Effector CD4-positive, alpha-beta T cell (primary cell): ENCODE measurements around the gene TTC28.

Experiments used
- DNase-seq: peaks from one replicate; pipeline ENCODE4 v3.0.0-alpha.2; 2020

The TTC28 gene

GRCh38 chr22:27995801-27996528 is 683.7 kb downstream of the TTC28 start:
- DNase-seq: no peak

- no peak for DNase-seq
These were observed 684.9 kb downstream of the TTC28 start for GRCh38 chr22:27994481-27995331.

GRCh38 chr22:27993774-27994350 is 685.8 kb downstream of the TTC28 start:
- no peak for DNase-seq

DNA sequence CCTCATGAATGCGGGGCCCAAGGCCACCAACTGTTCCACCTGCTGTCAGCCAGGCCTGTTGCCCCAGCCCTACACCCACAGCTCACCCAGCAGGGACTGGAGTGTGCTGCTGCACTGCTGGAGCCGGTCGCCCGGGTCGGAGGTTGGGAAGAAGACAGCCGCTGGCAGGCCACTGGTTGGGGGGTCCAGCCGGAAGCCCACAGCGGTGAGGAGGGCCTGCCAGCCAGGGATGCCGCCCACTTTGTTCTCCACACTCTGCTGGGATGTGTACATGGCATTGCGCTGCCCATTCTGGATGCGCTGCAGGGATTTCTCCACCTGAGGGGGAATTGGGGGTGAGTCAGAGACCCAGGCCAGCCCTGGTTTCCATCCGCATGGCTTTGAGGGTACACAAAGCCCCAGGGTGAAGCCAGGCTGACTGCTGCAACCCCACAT is 686.4 kb downstream of the TTC28 start:
- no peak for DNase-seq

- no peak for DNase-seq
These were observed 687.1 kb downstream of the TTC28 start for GRCh38 chr22:27992294-27993165.

DNA sequence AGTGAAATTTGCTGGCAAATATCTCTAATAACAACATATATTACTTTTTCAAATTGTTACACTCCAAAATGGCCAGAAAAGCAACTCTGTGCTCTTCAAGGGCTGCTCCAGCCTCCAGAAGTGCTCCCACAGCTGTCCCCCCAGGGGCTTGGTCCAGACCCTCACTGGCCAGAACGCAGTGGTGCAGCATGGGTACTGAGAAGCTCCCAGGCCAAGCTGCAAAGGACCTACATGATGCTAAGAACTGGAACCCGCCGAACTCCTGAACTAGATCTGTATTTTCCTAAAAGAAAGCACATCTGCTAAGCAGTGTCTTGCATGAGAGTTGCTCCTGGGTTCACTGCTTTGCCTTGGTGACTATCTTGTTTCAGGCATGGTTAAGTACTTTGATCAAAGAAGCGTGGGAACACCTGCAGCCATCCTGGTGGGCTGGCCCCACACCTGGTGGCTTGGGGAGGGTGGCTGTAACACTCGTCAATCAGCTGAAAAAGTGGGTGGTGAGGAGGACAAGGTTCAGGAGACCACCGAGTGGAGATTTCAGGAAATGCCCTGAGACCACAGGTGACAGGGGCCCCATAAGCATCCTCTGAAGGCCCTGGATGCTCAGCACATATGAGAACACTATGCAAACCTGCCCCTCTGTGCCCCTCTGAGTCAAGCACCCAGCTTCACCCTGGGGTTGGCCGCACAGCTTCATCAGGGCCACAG is 687.9 kb downstream of the TTC28 start:
- no peak for DNase-seq

- DNase-seq: no peak
These were observed 688.8 kb downstream of the TTC28 start for GRCh38 chr22:27990879-27991278.

DNA sequence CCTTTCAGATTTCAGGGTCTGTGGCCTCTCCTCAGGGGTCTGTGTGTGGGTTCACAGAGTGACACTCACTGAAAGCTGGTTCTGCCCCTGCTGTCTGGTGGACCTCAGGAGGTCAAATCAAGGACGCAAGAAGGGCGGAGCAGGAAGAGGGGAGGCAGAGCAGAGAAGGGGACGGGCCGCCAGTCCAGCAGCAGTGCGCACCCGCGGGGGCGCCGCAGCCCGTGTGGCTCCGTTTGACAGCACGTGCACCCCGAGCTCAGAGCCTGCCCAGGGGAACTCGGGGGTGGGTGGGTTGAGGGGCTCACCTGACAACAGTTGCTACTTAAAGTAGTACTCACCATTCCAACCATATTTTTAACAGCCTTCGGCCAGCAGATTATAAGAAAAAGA is 689.2 kb downstream of the TTC28 start:
- no peak for DNase-seq

DNA sequence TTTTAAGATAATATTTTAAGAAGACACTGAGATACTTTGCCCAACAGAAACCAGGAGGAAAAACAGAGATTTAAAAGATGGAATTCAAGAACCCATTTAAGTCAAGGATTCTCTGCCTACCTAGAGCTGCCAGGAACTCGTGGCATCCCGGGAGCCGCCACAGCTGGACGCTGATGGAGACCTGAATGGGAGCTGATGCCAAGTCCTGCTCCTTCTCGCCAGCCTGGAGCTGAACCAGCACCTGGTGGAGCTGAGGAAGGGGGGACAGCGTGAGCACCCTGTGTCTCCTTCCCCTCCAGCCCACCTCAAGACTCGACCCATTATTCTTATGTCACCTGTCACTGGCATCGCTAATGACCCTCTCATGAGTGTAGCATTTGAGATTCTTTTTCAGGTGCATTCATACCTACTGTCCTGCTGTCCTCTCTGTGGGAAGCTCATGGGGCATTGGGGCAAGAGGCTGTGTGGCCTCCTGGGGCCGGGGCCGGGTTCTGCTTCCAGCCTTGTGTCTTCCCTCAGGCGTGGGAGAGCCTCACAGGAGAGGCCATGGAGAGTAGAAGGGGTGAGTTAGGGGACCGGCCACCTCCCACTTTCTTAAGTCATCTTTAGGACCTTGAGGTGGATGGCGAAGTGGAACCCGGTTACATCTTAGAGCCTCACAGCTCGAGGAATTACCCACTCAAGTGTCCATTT is 689.7 kb downstream of the TTC28 start:
- no peak for DNase-seq

DNA sequence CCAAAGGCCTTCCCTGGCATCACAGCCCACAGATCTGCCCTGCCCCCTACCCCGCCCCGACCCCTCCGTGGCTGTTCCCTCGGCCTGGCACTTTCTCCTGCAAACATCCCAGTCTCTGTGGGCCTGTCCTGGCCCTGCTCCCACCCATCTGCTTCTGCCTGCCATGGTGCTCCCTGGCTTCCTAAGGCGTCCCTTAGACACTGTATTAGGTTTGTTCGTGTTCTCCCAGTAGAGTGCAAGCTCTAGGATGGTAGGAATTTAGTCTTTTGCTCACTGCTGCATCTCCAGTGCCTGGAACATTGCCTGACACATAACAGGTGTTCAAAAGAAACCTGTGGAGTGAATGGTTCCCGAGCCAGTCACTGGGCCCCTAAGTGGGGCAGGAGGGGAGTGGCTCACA is 690.9 kb downstream of the TTC28 start:
- DNase-seq: no peak

DNA sequence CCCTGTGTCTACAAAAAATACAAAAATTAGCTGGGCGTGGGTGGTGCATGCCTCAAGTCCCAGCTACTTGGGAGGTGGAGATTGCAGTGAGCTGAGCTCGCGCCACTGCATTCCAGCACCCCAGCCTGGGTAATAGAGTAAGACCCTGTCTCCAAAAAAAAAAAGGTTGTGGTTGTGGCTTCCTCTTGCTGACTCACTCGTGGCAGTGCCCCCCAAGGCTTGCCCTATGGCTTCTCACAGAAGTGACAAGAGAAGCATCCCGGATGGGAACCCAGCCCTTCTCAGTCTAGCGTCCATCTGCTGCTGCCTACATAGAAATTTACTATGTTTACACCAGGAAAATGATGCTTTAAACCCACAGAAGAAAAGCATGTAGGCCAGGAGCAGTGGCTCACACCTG is 692.1 kb downstream of the TTC28 start:
- no peak for DNase-seq

DNA sequence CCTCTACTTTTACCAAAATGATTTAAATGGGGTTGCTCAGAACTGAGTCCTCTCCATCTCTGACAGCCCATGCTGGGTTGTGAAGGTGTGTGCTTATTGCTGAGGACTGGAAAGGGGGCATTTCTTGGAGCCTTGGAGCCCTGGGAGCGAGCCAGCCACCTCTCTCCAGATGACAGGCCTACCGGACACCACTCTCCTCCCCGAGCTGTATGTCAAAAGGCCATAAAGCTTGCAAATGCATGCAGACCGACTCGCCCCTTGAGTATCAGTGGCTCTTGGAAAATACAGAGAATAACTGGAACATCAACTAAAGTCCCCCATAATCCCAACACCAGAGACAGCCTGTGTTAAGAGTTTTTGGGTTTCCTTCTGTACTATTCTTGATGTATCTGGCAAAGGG is 692.7 kb downstream of the TTC28 start:
- no peak for DNase-seq

DNA sequence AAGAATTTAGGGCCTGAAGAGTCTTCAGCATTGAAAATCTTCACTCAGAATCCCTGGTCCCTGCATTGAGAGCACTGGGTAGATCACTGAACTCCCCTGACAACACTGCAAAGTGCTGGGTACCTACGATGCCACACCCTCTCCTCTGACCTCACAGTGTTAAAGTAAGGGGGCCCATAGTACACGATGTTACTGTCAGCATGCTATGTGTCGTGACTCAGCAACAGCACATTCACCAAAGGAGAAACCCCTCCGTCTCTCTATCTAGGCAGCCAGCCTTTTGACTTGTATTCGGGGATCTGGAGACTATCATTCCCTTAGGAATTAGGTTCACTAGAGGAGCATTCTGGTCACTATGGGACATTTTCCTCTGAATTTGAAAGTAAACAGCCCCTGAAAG is 693.2 kb downstream of the TTC28 start:
- DNase-seq: no peak

GRCh38 chr22:27985323-27986275 is 694.0 kb downstream of the TTC28 start:
- DNase-seq: no peak

DNA sequence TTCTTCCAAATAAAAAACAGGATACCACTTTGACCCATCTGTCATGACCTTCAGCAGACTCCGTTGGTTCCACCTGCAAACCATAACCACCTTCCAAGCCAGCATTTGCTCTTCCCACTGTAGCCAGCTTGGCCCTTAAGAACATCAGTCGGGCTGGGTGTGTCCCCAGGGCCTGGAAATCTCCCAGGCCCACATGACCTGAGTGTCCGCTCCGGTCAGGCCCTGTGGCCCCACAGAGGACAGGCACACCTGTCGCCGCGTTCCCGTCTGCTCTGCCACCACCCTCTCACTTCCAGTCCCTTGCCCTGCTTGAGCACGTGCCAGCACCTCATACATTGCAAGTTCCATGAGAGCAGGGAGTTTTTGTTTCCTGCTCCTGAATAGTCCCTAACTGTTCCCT is 694.9 kb downstream of the TTC28 start:
- DNase-seq: no peak

- no peak for DNase-seq
These were observed 695.5 kb downstream of the TTC28 start for GRCh38 chr22:27984001-27984695.

DNA sequence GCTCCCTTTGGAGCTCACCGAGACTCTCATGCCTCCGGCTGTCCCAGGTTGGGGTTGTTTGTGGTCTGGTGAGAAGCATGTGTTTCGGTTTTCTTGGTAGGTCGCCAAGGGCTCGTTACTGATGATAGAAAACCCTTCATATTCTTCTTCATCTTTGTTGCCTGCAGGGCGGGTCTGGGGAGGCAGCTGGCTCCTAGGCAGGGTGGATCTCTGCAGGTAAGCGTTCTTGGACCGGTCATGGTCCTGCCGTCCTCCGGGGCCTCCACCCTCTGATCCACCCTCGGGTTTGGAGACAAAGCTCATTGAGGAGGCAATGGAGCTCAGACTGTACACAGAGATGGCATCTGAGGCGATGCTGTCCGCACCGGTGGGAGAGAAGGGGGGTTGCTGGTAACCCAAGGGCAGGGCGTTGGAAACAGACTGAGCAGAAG is 696.3 kb downstream of the TTC28 start:
- DNase-seq: no peak

- no peak for DNase-seq
These were observed 696.9 kb downstream of the TTC28 start for GRCh38 chr22:27982630-27983180.

DNA sequence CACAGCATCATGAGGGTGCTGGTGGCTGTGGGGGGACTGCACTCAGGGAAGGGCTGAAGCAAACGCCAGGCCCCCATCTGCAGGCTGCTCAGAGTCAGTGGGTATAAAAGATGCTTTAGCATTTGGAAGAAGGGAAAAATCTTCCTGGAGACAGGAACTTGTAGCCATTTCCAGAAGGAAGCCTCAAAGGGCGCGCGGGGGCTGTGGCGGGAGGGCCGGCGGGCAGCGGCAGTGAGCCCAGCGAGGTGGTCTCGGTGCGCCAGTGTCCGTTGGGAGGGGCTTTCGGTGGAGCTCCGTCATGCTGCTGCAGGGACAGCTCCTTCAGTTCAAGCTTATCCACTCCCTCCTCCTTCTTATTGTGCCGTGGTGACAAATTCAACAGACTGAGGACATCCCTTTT is 697.5 kb downstream of the TTC28 start:
- no peak for DNase-seq
